Gastroesophageal sphincter (tissue), 3 donors: ENCODE results near the gene ALKBH6.

Experiments
- EP300 ChIP-seq: sonication (generic); formaldehyde crosslinking; IDR thresholded peaks from one replicate; pipeline ENCODE4 v1.6.1; 2017; ENCODE audit warnings: antibody characterized with exemption, mild to moderate bottlenecking
- POLR2A ChIP-seq, 2 donors: fragments of 450-650 bp; IDR thresholded peaks; one replicate each; pipeline ENCODE4 v1.6.1; 2017; ENCODE audit warnings: antibody characterized with exemption in 2 of 2, mild to moderate bottlenecking in 2 of 2, moderate library complexity in 1 of 2
- POLR2AphosphoS5 ChIP-seq: sonication (generic); formaldehyde crosslinking; IDR thresholded peaks from one replicate; pipeline ENCODE4 v1.6.1; 2017; ENCODE audit warnings: antibody characterized with exemption
- TF ChIP-seq, protein P1 (sequence below), 4 experiments: fragments of 200-600 bp in 2 of 4; fragments of 450-650 bp in 2 of 4; sonication (generic) in 1 of 4; IDR thresholded peaks; one replicate each; pipeline ENCODE4 v1.5.1; 2017 to 2019; ENCODE audit warnings: antibody characterized with exemption in 4 of 4, mild to moderate bottlenecking in 2 of 4, moderate library complexity in 2 of 4

- TF ChIP-seq, protein P1, sequence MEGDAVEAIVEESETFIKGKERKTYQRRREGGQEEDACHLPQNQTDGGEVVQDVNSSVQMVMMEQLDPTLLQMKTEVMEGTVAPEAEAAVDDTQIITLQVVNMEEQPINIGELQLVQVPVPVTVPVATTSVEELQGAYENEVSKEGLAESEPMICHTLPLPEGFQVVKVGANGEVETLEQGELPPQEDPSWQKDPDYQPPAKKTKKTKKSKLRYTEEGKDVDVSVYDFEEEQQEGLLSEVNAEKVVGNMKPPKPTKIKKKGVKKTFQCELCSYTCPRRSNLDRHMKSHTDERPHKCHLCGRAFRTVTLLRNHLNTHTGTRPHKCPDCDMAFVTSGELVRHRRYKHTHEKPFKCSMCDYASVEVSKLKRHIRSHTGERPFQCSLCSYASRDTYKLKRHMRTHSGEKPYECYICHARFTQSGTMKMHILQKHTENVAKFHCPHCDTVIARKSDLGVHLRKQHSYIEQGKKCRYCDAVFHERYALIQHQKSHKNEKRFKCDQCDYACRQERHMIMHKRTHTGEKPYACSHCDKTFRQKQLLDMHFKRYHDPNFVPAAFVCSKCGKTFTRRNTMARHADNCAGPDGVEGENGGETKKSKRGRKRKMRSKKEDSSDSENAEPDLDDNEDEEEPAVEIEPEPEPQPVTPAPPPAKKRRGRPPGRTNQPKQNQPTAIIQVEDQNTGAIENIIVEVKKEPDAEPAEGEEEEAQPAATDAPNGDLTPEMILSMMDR (IDR thresholded peaks at IDR 0.05) = no peak
- no peak for TF ChIP-seq EP300
- no peak for TF ChIP-seq POLR2AphosphoS5
- no peak for TF ChIP-seq POLR2A (IDR thresholded peaks at IDR 0.05)
These were observed 4.2 kb downstream of the ALKBH6 start for GRCh38 chr19:36009633-36010379.
